H1 (cell line): ENCODE results near the gene SCRN1. TPM values are rescaled to one million over a fixed set of nuclear protein-coding genes. Genes with fewer than 3 reads are reported as not detected.

ENCODE experiments used
- CTCF ChIA-PET: fragments of 300-600 bp; sonication (Branson Sonifier 250); formaldehyde crosslinking; loops from one replicate; lab custom pipeline; 2021; ENCODE audit not compliant: partially characterized antibody; lab: Charles Lee
- POLR2A ChIA-PET: fragments of 300-600 bp; sonication (Branson Sonifier 250); formaldehyde crosslinking; loops from one replicate; lab custom pipeline; 2021; ENCODE audit warnings: inconsistent platforms; ENCODE audit not compliant: partially characterized antibody; lab: Charles Lee
- DNase-seq, 2 experiments: peaks; one replicate each; pipeline versions ENCODE4 v3.0.0 to v3.0.0-alpha.2; 2010 to 2022; ENCODE audit warnings: low spot score in 2 of 2, low read depth in 1 of 2, mixed read lengths in 1 of 2
- FAIRE-seq: peaks from 2 replicates; lab custom pipeline; 2011; peaks lifted over from hg19 to GRCh38; lab: Jason Lieb, UNC
- H2AFZ ChIP-seq: 2 replicates; pipeline ENCODE4 v1.8.1; 2012; ENCODE audit warnings: low read length, inconsistent platforms
- H2AK5ac ChIP-seq: 2 replicates; pipeline ENCODE4 v1.6.1; 2013; ENCODE audit warnings: low read depth, low read length
- H2BK120ac ChIP-seq: replicated peaks from 2 replicates; pipeline ENCODE3; 2013; ENCODE audit warnings: low read depth, low read length, inconsistent platforms
- H2BK12ac ChIP-seq: 2 replicates; pipeline ENCODE4 v1.6.1; 2013; ENCODE audit warnings: low read depth, low read length
- H2BK15ac ChIP-seq: 2 replicates; pipeline ENCODE4 v1.6.1; 2013; ENCODE audit warnings: low read length
- H2BK20ac ChIP-seq: 2 replicates; pipeline ENCODE4 v1.6.1; 2013; ENCODE audit warnings: low read length
- H2BK5ac ChIP-seq: 2 replicates; pipeline ENCODE4 v1.6.1; 2013; ENCODE audit warnings: low read depth, low read length
- H3K14ac ChIP-seq: 2 replicates; pipeline ENCODE4 v1.6.1; 2013; ENCODE audit warnings: inconsistent platforms; ENCODE audit not compliant: insufficient read length
- H3K18ac ChIP-seq: 2 replicates; pipeline ENCODE4 v1.6.1; 2013; ENCODE audit warnings: low read length; ENCODE audit errors: extremely low read depth
- H3K23ac ChIP-seq: 2 replicates; pipeline ENCODE4 v1.6.1; 2013; ENCODE audit warnings: inconsistent platforms; ENCODE audit not compliant: insufficient read length
- H3K23me2 ChIP-seq: 2 replicates; pipeline ENCODE4 v1.6.1; 2013; ENCODE audit warnings: low read depth, low read length
- H3K27ac ChIP-seq: 2 replicates; pipeline ENCODE4 v1.6.1; 2011; ENCODE audit warnings: low read depth, low read length, inconsistent platforms
- H3K27me3 ChIP-seq, 4 experiments: replicated peaks in 1 of 4; 1 replicate in 1 of 4; 2 replicates in 3 of 4; pipeline versions ENCODE4 v1.6.1 to v1.8.1; 2011 to 2013; ENCODE audit warnings: low read length in 3 of 4, mild to moderate bottlenecking in 3 of 4, inconsistent platforms in 2 of 4, mixed read lengths in 2 of 4, moderate library complexity in 1 of 4; ENCODE audit not compliant: control insufficient read depth in 3 of 4, insufficient read depth in 3 of 4; ENCODE audit errors: extremely low read depth in 1 of 4
- H3K36me3 ChIP-seq, 4 experiments: 2 replicates each; pipeline versions ENCODE4 v1.6.1 to v1.8.1; 2011 to 2013; ENCODE audit warnings: mild to moderate bottlenecking in 4 of 4, low read length in 3 of 4, moderate library complexity in 2 of 4, control low read depth in 1 of 4, inconsistent platforms in 1 of 4; ENCODE audit not compliant: insufficient read depth in 4 of 4, control insufficient read depth in 2 of 4
- H3K4ac ChIP-seq: replicated peaks from 2 replicates; pipeline ENCODE3; 2013; ENCODE audit warnings: low read length, low read depth, mixed read lengths, inconsistent platforms; ENCODE audit not compliant: insufficient read length
- H3K4me1 ChIP-seq, 4 experiments: replicated peaks in 1 of 4; 1 replicate in 1 of 4; 2 replicates in 3 of 4; pipeline versions ENCODE4 v1.6.1 to v1.8.1; 2011 to 2013; ENCODE audit warnings: low read length in 3 of 4, inconsistent platforms in 2 of 4, mixed read lengths in 1 of 4; ENCODE audit not compliant: insufficient read depth in 4 of 4, control insufficient read depth in 3 of 4
- H3K4me2 ChIP-seq, 2 experiments: 2 replicates each; pipeline versions ENCODE4 v1.6.1 to v1.8.1; 2011 to 2013; ENCODE audit warnings: low read depth in 2 of 2, low read length in 2 of 2, control low read depth in 1 of 2, inconsistent platforms in 1 of 2, mild to moderate bottlenecking in 1 of 2; ENCODE audit not compliant: insufficient read depth in 1 of 2
- H3K4me3 ChIP-seq, 4 experiments: fragments of 200-600, 300-600 bp in 1 of 4; sonication (generic), shearing (Covaris generic), sonication (Bioruptor Twin) in 1 of 4; 2 replicates each; pipeline versions ENCODE4 v1.5.1 to v1.8.1; 2011 to 2016; ENCODE audit warnings: low read length in 4 of 4, low read depth in 3 of 4, control low read depth in 2 of 4, inconsistent platforms in 2 of 4, mild to moderate bottlenecking in 2 of 4, mixed read lengths in 1 of 4, moderate library complexity in 1 of 4; ENCODE audit not compliant: insufficient read depth in 2 of 4; ENCODE audit errors: extremely low read depth in 1 of 4
- H3K56ac ChIP-seq: replicated peaks from 2 replicates; pipeline ENCODE3; 2013; ENCODE audit warnings: low read depth, mild to moderate bottlenecking, mixed read lengths, low read length, inconsistent platforms; ENCODE audit not compliant: insufficient read length
- H3K79me1 ChIP-seq: 2 replicates; pipeline ENCODE4 v1.6.1; 2013; ENCODE audit warnings: low read depth, low read length, control low read depth
- H3K79me2 ChIP-seq, 2 experiments: 2 replicates each; pipeline versions ENCODE4 v1.6.1 to v1.8.1; 2012 to 2013; ENCODE audit warnings: low read length in 2 of 2, mild to moderate bottlenecking in 2 of 2, inconsistent platforms in 1 of 2; ENCODE audit not compliant: insufficient read depth in 2 of 2, control insufficient read depth in 1 of 2
- H3K9ac ChIP-seq, 4 experiments: replicated peaks in 1 of 4; 1 replicate in 1 of 4; 2 replicates in 3 of 4; pipeline versions ENCODE4 v1.6.1 to v1.8.1; 2011 to 2013; ENCODE audit warnings: low read depth in 3 of 4, low read length in 3 of 4, control low read depth in 2 of 4, mild to moderate bottlenecking in 2 of 4, moderate library complexity in 2 of 4, inconsistent platforms in 1 of 4; ENCODE audit errors: extremely low read depth in 1 of 4
- H3K9me3 ChIP-seq, 2 experiments: 2 replicates each; pipeline versions ENCODE4 v1.6.1 to v1.8.1; 2012 to 2013; ENCODE audit warnings: mild to moderate bottlenecking in 2 of 2, moderate library complexity in 2 of 2, control low read depth in 1 of 2, inconsistent platforms in 1 of 2, low read depth in 1 of 2, low read length in 1 of 2, mixed read lengths in 1 of 2; ENCODE audit not compliant: insufficient read depth in 2 of 2
- H4K20me1 ChIP-seq, 2 experiments: replicated peaks in 1 of 2; 2 replicates each; pipeline versions ENCODE3 to v1.8.1; 2011 to 2013; ENCODE audit warnings: inconsistent platforms in 2 of 2, low read length in 2 of 2, mild to moderate bottlenecking in 1 of 2; ENCODE audit not compliant: insufficient read depth in 2 of 2, control insufficient read depth in 1 of 2
- H4K5ac ChIP-seq: 2 replicates; pipeline ENCODE4 v1.6.1; 2013; ENCODE audit warnings: low read length, low read depth, mixed read lengths, inconsistent platforms; ENCODE audit not compliant: insufficient read length
- H4K8ac ChIP-seq: 2 replicates; pipeline ENCODE4 v1.8.0; 2013; ENCODE audit warnings: mild to moderate bottlenecking, moderate library complexity, low read length, inconsistent platforms; ENCODE audit not compliant: insufficient read depth; ENCODE audit errors: extremely low read depth
- H4K91ac ChIP-seq: replicated peaks from 2 replicates; pipeline ENCODE3; 2013; ENCODE audit warnings: low read length, mixed read lengths, inconsistent platforms; ENCODE audit not compliant: insufficient read length
- KDM1A ChIP-seq: fragments of 200-600, 300-600 bp; sonication (generic); IDR thresholded peaks from 2 replicates; pipeline ENCODE4 v1.7.1; 2016; ENCODE audit warnings: mild to moderate bottlenecking, low read length, borderline replicate concordance
- SRF ChIP-seq: IDR thresholded peaks from 2 replicates; pipeline ENCODE4 v1.6.1; 2011; ENCODE audit warnings: mild to moderate bottlenecking, low read depth, low read length, moderate library complexity
- TAF1 ChIP-seq: IDR thresholded peaks from 2 replicates; pipeline ENCODE4 v1.6.1; 2011; ENCODE audit warnings: mild to moderate bottlenecking, low read depth, low read length
- WGBS, 2 experiments: shearing (Covaris generic) in 1 of 2; methylation state at CpG; one replicate each; pipeline versions ENCODE4 v1.1.6 to v1.1.7; 2013 to 2015; ENCODE audit warnings: low lambda C conversion rate in 2 of 2, mixed read lengths in 2 of 2, inconsistent platforms in 1 of 2, low coverage in 1 of 2, missing lambda C conversion rate in 1 of 2; ENCODE audit not compliant: insufficient replicate concordance in 2 of 2, insufficient coverage in 1 of 2, insufficient read length in 1 of 2; ENCODE audit errors: extremely low coverage in 1 of 2, missing lambda C conversion rate in 1 of 2; 5-methylcytosine and 5-hydroxymethylcytosine counted together
- polyA plus RNA-seq, 7 experiments: library from polyadenylated mRNA; depleted of rRNA in 3 of 7; stranded (reverse) in 5 of 7; unstranded in 2 of 7; fragments of >200 nt in 5 of 7; fragments of 200-250 nt in 2 of 7; gene quantifications; 1 replicate in 5 of 7; 2 replicates in 1 of 7; 4 replicates in 1 of 7; pipeline versions ENCODE4 v1.2.1 to v1.2.3, GENCODE V29; 2011 to 2013; ENCODE audit warnings: missing spikeins in 2 of 7, mixed read lengths in 2 of 7
- total RNA-seq: library from RNA; stranded (reverse); fragmentation: NEBNext Ultra II Directional; extraction: Animal tissue kit (Norgen Biotek cat#: 25700); gene quantifications from 2 replicates; pipeline ENCODE4 v1.2.1, GENCODE V29; 2021

The SCRN1 gene
- total and polyA plus RNA-seq, 2 of the 8 experiments (the other 6 are each of a cell fraction or from before 2014, with no cell fraction given) = 36.0 to 75.8 TPM

DNA sequence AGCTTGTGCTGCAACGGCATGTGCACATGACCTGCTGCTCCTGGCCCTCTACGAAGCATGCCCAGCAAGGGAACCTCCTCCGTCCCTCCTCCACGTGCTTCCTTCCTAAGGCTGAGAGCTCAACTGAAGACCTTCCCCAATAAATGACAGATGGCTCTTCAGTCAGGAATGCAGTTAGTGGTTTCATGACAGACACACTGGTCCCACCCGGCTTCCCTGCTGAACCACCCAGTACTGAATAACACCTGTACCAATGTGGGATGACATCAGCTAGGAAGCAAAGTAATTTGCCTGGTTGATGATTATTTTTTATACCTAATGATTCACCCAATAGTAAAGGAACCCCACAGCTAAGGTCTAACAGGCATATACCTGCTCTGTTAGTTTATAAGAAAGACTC, 69.1 kb downstream of the SCRN1 start:
- Histone ChIP-seq H2BK15ac (no peak overlapping the region), H4K5ac (no peak overlapping the region), H4K8ac (no peak overlapping the region), H2AK5ac (no peak overlapping the region), H3K9me3 (no peaks in the 10 kb centered on the region)
- WGBS, 2 experiments = 90% methylated on average over 5 of the region's 5 CpGs; no CpG with 5 or more reads in 1 of the 2 experiments
- TF ChIP-seq SRF (no peak), KDM1A (no peak), TAF1 (no peak)
- TF ChIP-seq, all 59 proteins: peak for 0
- no peaks in the 10 kb centered on the region for H3K79me1 ChIP-seq
- H3K23me2 ChIP-seq = no peaks in the 10 kb centered on the region; the same call in 1 of the 2 replicates
- H3K36me3 ChIP-seq = peaks cover 0 to 22% (median 9%) of the 10 kb centered on the region in 4 experiments; a peak in 5 of 8 replicates
- no peak overlapping the region for H3K27ac ChIP-seq
- CTCF ChIA-PET = interaction anchor here (0.9 to 3.8 kb wide), 24 partner anchors 9 to 285 kb away, joined by 3 to 23 read pairs (median 6); no protein-coding TSS in a partner anchor
- DNase-seq (no peak), FAIRE-seq (no peak)
- no peak overlapping the region for H3K4me3 ChIP-seq
- no peak overlapping the region for H3K56ac ChIP-seq
- H2BK20ac ChIP-seq = no peak overlapping the region
- POLR2A ChIA-PET = no interaction called here
- H2BK12ac ChIP-seq = no peak overlapping the region
- no peak overlapping the region for H3K14ac ChIP-seq
- no peak overlapping the region for H3K18ac ChIP-seq
- H4K91ac ChIP-seq = no peak overlapping the region
- H4K20me1 ChIP-seq = peaks cover 0 to 2% of the 10 kb centered on the region in 2 experiments
- H3K27me3 ChIP-seq = no peaks in the 10 kb centered on the region
- no peak overlapping the region for H2AFZ ChIP-seq
- H3K4me1 ChIP-seq = no peaks in the 10 kb centered on the region
- no peaks in the 10 kb centered on the region for H3K79me2 ChIP-seq
- H2BK120ac ChIP-seq = no peak overlapping the region
- H2BK5ac ChIP-seq = no peak overlapping the region
- H3K4ac ChIP-seq = no peak overlapping the region
- H3K4me2 ChIP-seq = no peak overlapping the region
- H3K9ac ChIP-seq = no peak overlapping the region
- H3K23ac ChIP-seq = no peak overlapping the region
